22Rv1 (cell line): ENCODE results near the gene CHERP.

ENCODE experiments used
- CTCF ChIP-seq: fragments of 450-650 bp; IDR thresholded peaks from 2 replicates; pipeline ENCODE4 v1.5.1; 2017; ENCODE audit warnings: mild to moderate bottlenecking
- ZFX ChIP-seq: fragments of 450-650 bp; IDR thresholded peaks from 2 replicates; pipeline ENCODE4 v1.6.1; 2017; ENCODE audit warnings: antibody characterized with exemption, borderline replicate concordance

DNA sequence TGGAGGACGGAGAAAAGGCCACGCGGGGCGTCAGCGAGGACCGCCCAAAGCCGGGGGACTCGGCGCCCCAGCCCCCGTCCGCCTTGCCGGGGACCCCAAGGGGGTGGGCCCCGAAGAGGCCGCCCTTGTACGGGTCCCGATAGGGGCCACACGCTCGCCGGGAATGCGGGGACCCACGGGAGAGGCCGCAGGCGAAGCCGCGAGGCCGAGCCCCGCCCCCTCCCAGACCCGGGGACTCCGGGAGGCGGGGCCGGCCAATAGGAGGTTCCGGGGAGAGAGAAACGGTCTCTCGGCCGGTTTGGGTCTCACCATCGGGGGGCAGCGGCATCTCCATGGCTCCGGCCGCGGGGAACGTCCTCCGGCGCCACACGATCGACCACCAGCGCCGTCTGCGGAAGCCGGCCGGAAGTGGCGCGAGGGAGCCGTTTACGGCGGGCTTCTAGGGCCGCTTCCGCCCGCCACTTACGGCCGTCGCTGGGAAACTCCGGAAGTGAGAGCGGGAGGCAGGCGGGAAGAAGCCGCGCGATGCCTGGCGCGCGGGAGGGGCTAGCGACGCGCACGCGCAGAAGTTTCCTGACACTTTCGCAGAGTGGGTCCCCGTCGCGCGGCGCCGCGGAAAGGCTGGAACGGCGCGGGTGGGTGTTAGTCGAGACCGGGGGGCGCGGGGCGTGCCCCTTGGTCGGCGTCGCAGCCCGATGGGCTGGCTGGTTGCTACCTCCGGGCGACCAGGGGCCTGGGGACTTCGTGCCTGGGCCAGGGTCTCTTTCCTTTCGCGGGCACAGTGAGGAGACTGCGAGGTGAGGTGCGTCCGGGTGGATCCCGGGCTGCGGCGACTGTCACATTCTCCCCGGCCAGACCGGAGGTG lies at the start of gene CHERP:
- TF ChIP-seq CTCF (no peak), ZFX (no peak)
